ENCODE measurements around the gene BRCC3.

BRCC3 gene

DNA sequence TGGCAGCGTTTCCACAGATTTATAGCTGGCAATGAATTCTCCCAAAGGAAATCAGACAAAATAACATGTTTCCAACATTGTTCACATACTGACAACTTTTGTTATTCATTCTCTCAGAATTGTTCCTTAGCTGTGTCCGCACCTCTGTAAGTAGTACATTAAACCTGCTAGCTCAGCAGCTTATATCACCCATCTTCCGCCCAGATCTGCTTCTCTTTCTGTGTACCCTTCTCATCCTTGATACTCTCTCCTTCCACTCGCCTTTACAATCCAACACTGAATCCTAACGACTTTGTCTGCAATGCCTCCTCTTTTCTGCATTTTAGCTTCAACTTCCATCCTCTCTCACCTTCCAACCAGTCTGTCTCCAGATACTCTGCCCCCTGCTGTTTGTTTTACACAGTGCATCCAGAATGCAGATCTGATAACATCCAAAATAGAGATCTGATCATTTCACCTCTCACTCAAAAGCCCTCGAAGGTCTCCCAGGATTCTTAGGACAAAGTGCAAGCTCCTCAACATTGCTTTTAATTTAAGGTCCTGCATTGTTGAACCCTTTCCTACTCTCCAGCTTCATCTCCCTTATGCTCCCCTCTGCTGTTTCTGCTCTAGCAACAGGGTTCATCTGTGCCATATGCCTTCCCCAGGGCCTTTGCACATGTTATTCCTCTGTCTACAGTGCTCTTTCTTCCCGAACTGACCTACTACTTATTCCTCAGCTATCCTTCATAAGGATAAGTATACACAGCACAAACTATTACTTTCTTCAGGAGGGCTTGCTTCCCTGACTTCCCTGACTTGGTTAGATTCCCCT is 77.6 kb downstream of the BRCC3 start:
- DNase-seq (ENCODE audit: low spot score), result peak; percentile 7
- TF ChIP-seq, protein P1, sequence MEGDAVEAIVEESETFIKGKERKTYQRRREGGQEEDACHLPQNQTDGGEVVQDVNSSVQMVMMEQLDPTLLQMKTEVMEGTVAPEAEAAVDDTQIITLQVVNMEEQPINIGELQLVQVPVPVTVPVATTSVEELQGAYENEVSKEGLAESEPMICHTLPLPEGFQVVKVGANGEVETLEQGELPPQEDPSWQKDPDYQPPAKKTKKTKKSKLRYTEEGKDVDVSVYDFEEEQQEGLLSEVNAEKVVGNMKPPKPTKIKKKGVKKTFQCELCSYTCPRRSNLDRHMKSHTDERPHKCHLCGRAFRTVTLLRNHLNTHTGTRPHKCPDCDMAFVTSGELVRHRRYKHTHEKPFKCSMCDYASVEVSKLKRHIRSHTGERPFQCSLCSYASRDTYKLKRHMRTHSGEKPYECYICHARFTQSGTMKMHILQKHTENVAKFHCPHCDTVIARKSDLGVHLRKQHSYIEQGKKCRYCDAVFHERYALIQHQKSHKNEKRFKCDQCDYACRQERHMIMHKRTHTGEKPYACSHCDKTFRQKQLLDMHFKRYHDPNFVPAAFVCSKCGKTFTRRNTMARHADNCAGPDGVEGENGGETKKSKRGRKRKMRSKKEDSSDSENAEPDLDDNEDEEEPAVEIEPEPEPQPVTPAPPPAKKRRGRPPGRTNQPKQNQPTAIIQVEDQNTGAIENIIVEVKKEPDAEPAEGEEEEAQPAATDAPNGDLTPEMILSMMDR (IDR thresholded peaks at IDR 0.05; ENCODE audit: extremely low read depth, missing control alignments), result peak; percentile 32

DNA sequence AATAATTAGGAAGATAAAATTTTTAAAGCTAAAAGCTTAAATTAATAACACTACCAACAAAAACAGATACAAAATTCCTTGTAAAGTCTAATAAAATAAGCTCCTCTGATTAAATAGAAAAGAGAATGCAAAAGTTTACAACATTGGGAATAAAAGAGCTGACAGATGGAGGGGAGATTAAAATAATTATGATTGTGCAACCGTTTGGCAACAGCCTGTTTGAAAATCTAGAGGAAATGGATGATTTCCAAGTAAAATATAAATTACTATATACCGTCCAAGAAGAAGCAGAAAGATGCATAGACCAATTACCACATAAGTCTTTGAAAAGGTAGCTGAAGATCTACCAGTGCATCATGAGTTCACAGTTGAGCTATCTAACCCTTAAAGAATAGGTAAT is 98.6 kb downstream of the BRCC3 start:
- TF ChIP-seq, protein P1 (IDR thresholded peaks at IDR 0.05; ENCODE audit: extremely low read depth, missing control alignments), result no peak
- DNase-seq (ENCODE audit: low spot score), result no peak
